ENCODE measurements around the gene GPR141.

GPR141 gene

DNA sequence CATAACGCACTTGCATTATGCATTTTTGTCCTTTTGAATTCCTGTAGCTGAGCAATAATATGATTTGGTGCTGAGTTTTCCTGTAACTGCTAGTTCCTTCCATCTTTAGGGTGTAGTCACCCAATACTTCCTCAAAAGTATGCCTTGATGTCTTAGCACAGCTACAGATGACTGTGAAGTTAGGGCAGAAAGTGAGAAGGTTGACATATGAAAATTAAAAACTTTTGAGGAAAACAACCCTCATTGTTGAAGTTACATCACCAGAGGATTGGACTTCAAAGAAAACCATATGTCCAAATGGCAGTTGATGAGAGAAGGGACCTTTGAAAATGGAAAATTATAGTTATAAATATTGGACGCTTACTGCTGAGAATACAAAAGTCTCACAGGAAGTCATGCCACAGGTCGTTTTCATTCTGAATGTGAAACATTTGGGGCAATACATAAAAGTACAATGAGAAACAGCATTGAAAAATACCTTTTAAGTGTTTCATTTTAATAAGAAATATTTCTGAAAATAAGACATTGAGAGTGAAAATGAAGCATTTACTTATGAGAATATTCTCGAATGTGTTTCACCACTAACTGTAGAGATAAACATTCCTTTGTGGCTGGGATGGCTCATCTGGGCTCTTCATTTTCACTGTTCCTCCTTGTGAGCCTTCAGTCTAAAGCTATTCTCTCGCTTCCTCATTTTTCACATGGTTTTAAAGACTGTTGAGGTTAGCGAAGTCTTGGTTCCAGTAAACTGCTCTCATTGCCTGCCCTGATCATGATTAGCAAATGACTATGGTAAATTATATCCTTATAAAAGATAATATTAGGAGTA lies 103.4 kb downstream of the GPR141 start:
- no peak for DNase-seq

Data from NCI-H2171 treated with DMSO at 0.1 percent for 48 hours (cell line).